Activated naive CD4-positive, alpha-beta T cell (primary cell): ENCODE results near the gene MAGOHB.
"Not testable (repeated sequence)": the region's sequence is repeated elsewhere in the genome, so short reads cannot be mapped to it uniquely, and the experiment has no call there.

Experiments
- DNase-seq, 4 experiments: peaks; one replicate each; lab custom pipeline; 2025; lab: John Stamatoyannopoulos, UW

The MAGOHB gene

GRCh38 chr12:10613349-10614055 is at the start of gene MAGOHB:
Gene MAGOHB (minus strand): TSS chr12:10613609. CDS start chr12:10613532, 77 bp downstream.
- peak; percentile 98 to 99 (median 98) for DNase-seq

- DNase-seq = no peak
Observed at GRCh38 chr12:10661338-10661737, 47.9 kb upstream of the MAGOHB start.

GRCh38 chr12:10654003-10654402 is 40.6 kb upstream of the MAGOHB start:
- no peak for DNase-seq

GRCh38 chr12:10652192-10652591 is 38.8 kb upstream of the MAGOHB start:
- DNase-seq = no peak

- DNase-seq = not testable (repeated sequence)
Observed at GRCh38 chr12:10646576-10646975, 33.2 kb upstream of the MAGOHB start.

- no peak for DNase-seq
Observed at GRCh38 chr12:10645910-10646309, 32.5 kb upstream of the MAGOHB start.

- no peak for DNase-seq
Observed at GRCh38 chr12:10641735-10642500, 28.5 kb upstream of the MAGOHB start.

- DNase-seq = no peak
Observed at GRCh38 chr12:10638728-10639127, 25.3 kb upstream of the MAGOHB start.

GRCh38 chr12:10636611-10637010 is 23.2 kb upstream of the MAGOHB start:
- no peak for DNase-seq

GRCh38 chr12:10636124-10636523 is 22.7 kb upstream of the MAGOHB start:
- DNase-seq = no peak

- no peak for DNase-seq
Observed at GRCh38 chr12:10635306-10635705, 21.9 kb upstream of the MAGOHB start.

- DNase-seq = no peak
Observed at GRCh38 chr12:10634427-10634826, 21.0 kb upstream of the MAGOHB start.

- DNase-seq = no peak
Observed at GRCh38 chr12:10633541-10633940, 20.1 kb upstream of the MAGOHB start.

GRCh38 chr12:10632226-10632625 is 18.8 kb upstream of the MAGOHB start:
- DNase-seq = no peak

- DNase-seq = no peak
Observed at GRCh38 chr12:10624605-10625004, 11.2 kb upstream of the MAGOHB start.

- no peak for DNase-seq
Observed at GRCh38 chr12:10623131-10623530, 9.7 kb upstream of the MAGOHB start.

GRCh38 chr12:10621278-10621677 is 7.9 kb upstream of the MAGOHB start:
- no peak for DNase-seq

GRCh38 chr12:10620078-10620779 is 6.8 kb upstream of the MAGOHB start:
- DNase-seq = no peak

GRCh38 chr12:10618338-10618987 is 5.1 kb upstream of the MAGOHB start:
- no peak for DNase-seq

GRCh38 chr12:10617863-10618262 is 4.5 kb upstream of the MAGOHB start:
- no peak for DNase-seq

GRCh38 chr12:10615532-10615931 is 2.1 kb upstream of the MAGOHB start:
- no peak for DNase-seq

GRCh38 chr12:10614056-10614370 is 604 bp upstream of the MAGOHB start:
- DNase-seq = no peak

- no peak for DNase-seq
Observed at GRCh38 chr12:10612984-10613348, 443 bp downstream of the MAGOHB start.
